ENCODE measurements around the gene MVK. TPM values are rescaled to one million over a fixed set of nuclear protein-coding genes. Genes with fewer than 3 reads are reported as not detected.

The MVK gene
- polyA plus RNA-seq, 2 donors, result 52.3 to 82.3 TPM

GRCh38 chr12:109630815-109631214, 57.2 kb downstream of the MVK start:
- no peaks in the 10 kb centered on the region for H3K27me3 ChIP-seq (ENCODE audit: control insufficient read depth in 1 of 2, insufficient read depth in 2 of 2, low read length in 2 of 2)
- H3K4me3 ChIP-seq (ENCODE audit: low read depth in 1 of 2, low read length in 2 of 2), result no peak overlapping the region
- 25 to 29% methylated on average over 13 of the region's 13 CpGs for WGBS, 2 donors

DNA sequence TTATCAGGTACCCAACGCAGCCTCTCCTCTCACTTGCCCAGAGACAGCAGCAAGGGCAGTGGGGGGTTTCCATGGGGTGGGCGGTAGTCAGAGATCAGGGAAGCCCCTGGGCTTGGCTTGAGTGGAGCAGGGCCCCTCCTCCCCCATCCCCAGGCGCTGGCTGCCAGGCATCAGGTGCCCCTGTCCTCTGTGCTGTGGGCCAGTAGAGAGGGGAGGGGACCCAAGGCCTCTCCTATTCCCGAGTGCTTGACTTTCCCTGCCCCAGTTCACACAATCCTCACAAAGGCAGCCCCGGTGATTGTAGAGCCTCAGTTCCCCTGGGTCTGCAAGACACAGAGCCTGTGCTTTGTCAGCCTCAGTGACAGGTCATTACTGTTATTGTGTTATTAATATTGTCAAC, 57.7 kb downstream of the MVK start:
- H3K27me3 ChIP-seq (ENCODE audit: control insufficient read depth in 1 of 2, insufficient read depth in 2 of 2, low read length in 2 of 2), result no peaks in the 10 kb centered on the region
- H3K27ac ChIP-seq (ENCODE audit: low read depth in 2 of 2, low read length in 1 of 2), result no peak overlapping the region
- peaks cover 2 to 5% of the 10 kb centered on the region in 2 donors for H3K9me3 ChIP-seq (ENCODE audit: control insufficient read depth in 2 of 2, insufficient read depth in 1 of 2, low read depth in 1 of 2, low read length in 1 of 2)
- H3K4me1 ChIP-seq (ENCODE audit: control insufficient read depth in 2 of 2, insufficient read depth in 2 of 2, low read length in 1 of 2), result no peaks in the 10 kb centered on the region
- H3K4me3 ChIP-seq (ENCODE audit: low read depth in 1 of 2, low read length in 2 of 2), result no peak overlapping the region
- H3K36me3 ChIP-seq (ENCODE audit: control insufficient read depth in 2 of 2, insufficient read depth in 2 of 2, low read length in 1 of 2), result no peaks in the 10 kb centered on the region
- WGBS, 2 donors, result 54 to 59% methylated on average over 5 of the region's 5 CpGs

More at GRCh38 chr12:109630815-109631214, 57.2 kb downstream of the MVK start:
- H3K9me3 ChIP-seq (ENCODE audit: control insufficient read depth in 2 of 2, insufficient read depth in 1 of 2, low read depth in 1 of 2, low read length in 1 of 2), result peaks cover 2 to 5% of the 10 kb centered on the region in 2 donors
- H3K27ac ChIP-seq (ENCODE audit: low read depth in 2 of 2, low read length in 1 of 2), result no peak overlapping the region
- no peaks in the 10 kb centered on the region for H3K36me3 ChIP-seq (ENCODE audit: control insufficient read depth in 2 of 2, insufficient read depth in 2 of 2, low read length in 1 of 2)
- no peaks in the 10 kb centered on the region for H3K4me1 ChIP-seq (ENCODE audit: control insufficient read depth in 2 of 2, insufficient read depth in 2 of 2, low read length in 1 of 2)

- Histone ChIP-seq H3K27me3 (ENCODE audit: control insufficient read depth in 1 of 2, insufficient read depth in 2 of 2, low read length in 2 of 2) (no peaks in the 10 kb centered on the region), H3K27ac (ENCODE audit: low read depth in 2 of 2, low read length in 1 of 2) (no peak overlapping the region), H3K9me3 (ENCODE audit: control insufficient read depth in 2 of 2, insufficient read depth in 1 of 2, low read depth in 1 of 2, low read length in 1 of 2) (peaks cover 0 to 5% of the 10 kb centered on the region in 2 donors), H3K4me1 (ENCODE audit: control insufficient read depth in 2 of 2, insufficient read depth in 2 of 2, low read length in 1 of 2) (no peaks in the 10 kb centered on the region), H3K4me3 (ENCODE audit: low read depth in 1 of 2, low read length in 2 of 2) (no peak overlapping the region), H3K36me3 (ENCODE audit: control insufficient read depth in 2 of 2, insufficient read depth in 2 of 2, low read length in 1 of 2) (no peaks in the 10 kb centered on the region)
- 89 to 91% methylated on average over 3 of the region's 3 CpGs for WGBS, 2 donors
Measured at GRCh38 chr12:109631751-109632150, 58.2 kb downstream of the MVK start.

DNA sequence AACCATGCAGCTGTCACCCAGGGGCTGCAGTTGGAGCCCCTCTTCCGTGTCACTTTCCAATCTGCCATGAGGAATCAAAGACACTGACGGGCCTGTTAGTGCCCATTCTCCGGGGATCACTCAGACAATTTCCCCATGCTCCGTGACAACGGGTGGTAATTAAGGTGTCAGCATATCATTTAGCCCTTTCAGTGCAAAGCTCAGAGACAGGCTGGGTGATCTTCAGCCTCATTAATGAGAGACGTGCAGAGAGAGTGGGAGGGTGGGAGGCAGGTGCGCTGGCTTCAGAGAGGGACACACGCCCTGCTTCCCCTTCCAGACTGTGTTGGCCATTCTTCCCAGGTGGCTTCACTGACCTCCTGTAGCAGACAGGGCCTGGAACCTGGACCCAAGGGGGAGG, 58.7 kb downstream of the MVK start:
- peaks cover 0 to 5% of the 10 kb centered on the region in 2 donors for H3K9me3 ChIP-seq (ENCODE audit: control insufficient read depth in 2 of 2, insufficient read depth in 1 of 2, low read depth in 1 of 2, low read length in 1 of 2)
- no peak overlapping the region for H3K27ac ChIP-seq (ENCODE audit: low read depth in 2 of 2, low read length in 1 of 2)
- no peaks in the 10 kb centered on the region for H3K4me1 ChIP-seq (ENCODE audit: control insufficient read depth in 2 of 2, insufficient read depth in 2 of 2, low read length in 1 of 2)
- WGBS, 2 donors, result 76 to 82% methylated on average over 8 of the region's 8 CpGs
- no peak overlapping the region for H3K4me3 ChIP-seq (ENCODE audit: low read depth in 1 of 2, low read length in 2 of 2)
- no peaks in the 10 kb centered on the region for H3K36me3 ChIP-seq (ENCODE audit: control insufficient read depth in 2 of 2, insufficient read depth in 2 of 2, low read length in 1 of 2)
- no peaks in the 10 kb centered on the region for H3K27me3 ChIP-seq (ENCODE audit: control insufficient read depth in 1 of 2, insufficient read depth in 2 of 2, low read length in 2 of 2)

DNA sequence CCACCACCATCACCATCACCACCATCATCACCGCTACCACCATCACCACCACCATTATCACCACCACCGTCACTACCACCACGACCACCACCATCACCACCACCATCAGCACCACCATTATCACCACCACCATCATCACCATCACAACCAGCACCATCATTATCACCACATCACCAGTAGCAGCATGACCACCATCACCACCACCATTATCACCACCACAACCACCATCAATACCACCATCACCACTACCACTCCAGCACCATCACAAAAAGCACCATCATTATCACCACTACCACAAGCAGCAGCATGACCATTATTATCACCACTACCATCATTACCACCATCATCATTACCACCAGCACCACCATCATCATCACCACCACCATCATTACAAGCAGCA, 62.1 kb downstream of the MVK start:
- peaks cover 0 to 5% of the 10 kb centered on the region in 2 donors for H3K9me3 ChIP-seq (ENCODE audit: control insufficient read depth in 2 of 2, insufficient read depth in 1 of 2, low read depth in 1 of 2, low read length in 1 of 2)
- WGBS, 2 donors, result 97% methylated on average over 3 of the region's 3 CpGs
- no peaks in the 10 kb centered on the region for H3K4me1 ChIP-seq (ENCODE audit: control insufficient read depth in 2 of 2, insufficient read depth in 2 of 2, low read length in 1 of 2)
- H3K27me3 ChIP-seq (ENCODE audit: control insufficient read depth in 1 of 2, insufficient read depth in 2 of 2, low read length in 2 of 2), result no peaks in the 10 kb centered on the region
- H3K4me3 ChIP-seq (ENCODE audit: low read depth in 1 of 2, low read length in 2 of 2), result no peak overlapping the region
- H3K36me3 ChIP-seq (ENCODE audit: control insufficient read depth in 2 of 2, insufficient read depth in 2 of 2, low read length in 1 of 2), result no peaks in the 10 kb centered on the region
- no peak overlapping the region for H3K27ac ChIP-seq (ENCODE audit: low read depth in 2 of 2, low read length in 1 of 2)

DNA sequence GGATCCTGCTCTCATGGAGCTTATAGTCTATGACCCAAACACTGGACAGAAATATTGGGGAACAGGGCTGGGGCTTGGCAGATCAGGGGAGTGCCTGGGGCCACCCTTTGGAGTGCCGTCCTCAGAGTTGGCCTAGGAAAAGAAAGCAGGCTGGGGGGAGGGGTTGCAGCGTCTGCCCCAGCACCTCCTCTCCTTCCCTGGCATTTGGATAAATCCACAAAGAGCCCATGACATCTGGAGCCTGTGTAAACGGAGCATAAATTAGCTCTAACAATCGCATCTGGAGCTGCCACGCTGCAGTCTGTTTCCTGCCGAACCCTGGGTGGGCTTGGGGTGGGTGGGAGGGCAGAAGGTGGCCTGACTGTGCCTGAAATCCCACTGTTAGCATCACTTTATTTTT, 63.8 kb downstream of the MVK start:
- Histone ChIP-seq H3K9me3 (ENCODE audit: control insufficient read depth in 2 of 2, insufficient read depth in 1 of 2, low read depth in 1 of 2, low read length in 1 of 2) (peaks cover 0 to 5% of the 10 kb centered on the region in 2 donors), H3K27ac (ENCODE audit: low read depth in 2 of 2, low read length in 1 of 2) (no peak overlapping the region), H3K4me3 (ENCODE audit: low read depth in 1 of 2, low read length in 2 of 2) (no peak overlapping the region), H3K4me1 (ENCODE audit: control insufficient read depth in 2 of 2, insufficient read depth in 2 of 2, low read length in 1 of 2) (no peaks in the 10 kb centered on the region), H3K36me3 (ENCODE audit: control insufficient read depth in 2 of 2, insufficient read depth in 2 of 2, low read length in 1 of 2) (no peaks in the 10 kb centered on the region), H3K27me3 (ENCODE audit: control insufficient read depth in 1 of 2, insufficient read depth in 2 of 2, low read length in 2 of 2) (no peaks in the 10 kb centered on the region)
- 10 to 18% methylated on average over 6 of the region's 6 CpGs for WGBS, 2 donors

DNA sequence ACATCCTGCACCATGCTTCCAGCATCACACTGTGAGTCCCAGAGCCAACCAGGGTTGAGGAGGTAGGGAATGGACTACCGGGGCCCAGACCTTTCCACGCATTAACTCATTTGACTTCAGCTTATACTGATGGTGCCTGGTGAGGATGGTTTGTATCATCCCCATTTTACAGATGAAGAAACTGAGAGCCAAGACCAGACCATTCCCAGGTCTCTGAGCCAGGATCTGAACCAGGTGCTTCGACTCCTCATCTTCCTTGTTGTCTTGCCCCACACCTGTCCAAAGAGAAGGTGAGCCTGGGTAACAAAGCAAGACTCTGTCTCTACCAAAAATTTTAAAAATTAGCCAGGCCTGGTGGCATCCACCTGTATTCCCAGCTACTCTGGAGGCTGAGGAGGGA, 64.4 kb downstream of the MVK start:
- peaks cover 0 to 5% of the 10 kb centered on the region in 2 donors for H3K9me3 ChIP-seq (ENCODE audit: control insufficient read depth in 2 of 2, insufficient read depth in 1 of 2, low read depth in 1 of 2, low read length in 1 of 2)
- no peaks in the 10 kb centered on the region for H3K4me1 ChIP-seq (ENCODE audit: control insufficient read depth in 2 of 2, insufficient read depth in 2 of 2, low read length in 1 of 2)
- H3K27me3 ChIP-seq (ENCODE audit: control insufficient read depth in 1 of 2, insufficient read depth in 2 of 2, low read length in 2 of 2), result no peaks in the 10 kb centered on the region
- H3K36me3 ChIP-seq (ENCODE audit: control insufficient read depth in 2 of 2, insufficient read depth in 2 of 2, low read length in 1 of 2), result no peaks in the 10 kb centered on the region
- 70 to 74% methylated on average over 3 of the region's 3 CpGs for WGBS, 2 donors
- H3K4me3 ChIP-seq (ENCODE audit: low read depth in 1 of 2, low read length in 2 of 2), result no peak overlapping the region
- no peak overlapping the region for H3K27ac ChIP-seq (ENCODE audit: low read depth in 2 of 2, low read length in 1 of 2)

DNA sequence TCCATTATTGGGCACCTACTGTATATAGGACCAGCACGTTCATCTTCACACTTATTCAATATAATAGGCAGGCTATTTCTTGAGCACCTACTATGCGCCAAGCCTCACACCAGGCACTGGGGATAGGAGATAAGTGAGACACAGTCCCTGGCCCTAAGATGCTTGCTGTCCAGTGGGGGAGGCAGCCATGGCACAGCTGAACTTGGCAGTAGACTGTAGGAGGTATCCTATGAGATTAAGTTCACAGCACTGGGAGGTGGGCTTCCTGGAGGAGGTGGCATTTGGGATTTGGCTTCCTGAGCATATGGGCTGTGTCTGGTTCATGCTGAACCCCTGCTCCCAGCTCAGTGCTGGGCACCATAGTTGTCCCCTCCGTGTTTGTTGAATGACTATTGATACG, 65.1 kb downstream of the MVK start:
- H3K4me3 ChIP-seq (ENCODE audit: low read depth in 1 of 2, low read length in 2 of 2), result no peak overlapping the region
- no peaks in the 10 kb centered on the region for H3K4me1 ChIP-seq (ENCODE audit: control insufficient read depth in 2 of 2, insufficient read depth in 2 of 2, low read length in 1 of 2)
- no peaks in the 10 kb centered on the region for H3K27me3 ChIP-seq (ENCODE audit: control insufficient read depth in 1 of 2, insufficient read depth in 2 of 2, low read length in 2 of 2)
- 82 to 86% methylated on average over 4 of the region's 4 CpGs for WGBS, 2 donors
- H3K27ac ChIP-seq (ENCODE audit: low read depth in 2 of 2, low read length in 1 of 2), result no peak overlapping the region
- peaks cover 0 to 5% of the 10 kb centered on the region in 2 donors for H3K9me3 ChIP-seq (ENCODE audit: control insufficient read depth in 2 of 2, insufficient read depth in 1 of 2, low read depth in 1 of 2, low read length in 1 of 2)
- H3K36me3 ChIP-seq (ENCODE audit: control insufficient read depth in 2 of 2, insufficient read depth in 2 of 2, low read length in 1 of 2), result no peaks in the 10 kb centered on the region

DNA sequence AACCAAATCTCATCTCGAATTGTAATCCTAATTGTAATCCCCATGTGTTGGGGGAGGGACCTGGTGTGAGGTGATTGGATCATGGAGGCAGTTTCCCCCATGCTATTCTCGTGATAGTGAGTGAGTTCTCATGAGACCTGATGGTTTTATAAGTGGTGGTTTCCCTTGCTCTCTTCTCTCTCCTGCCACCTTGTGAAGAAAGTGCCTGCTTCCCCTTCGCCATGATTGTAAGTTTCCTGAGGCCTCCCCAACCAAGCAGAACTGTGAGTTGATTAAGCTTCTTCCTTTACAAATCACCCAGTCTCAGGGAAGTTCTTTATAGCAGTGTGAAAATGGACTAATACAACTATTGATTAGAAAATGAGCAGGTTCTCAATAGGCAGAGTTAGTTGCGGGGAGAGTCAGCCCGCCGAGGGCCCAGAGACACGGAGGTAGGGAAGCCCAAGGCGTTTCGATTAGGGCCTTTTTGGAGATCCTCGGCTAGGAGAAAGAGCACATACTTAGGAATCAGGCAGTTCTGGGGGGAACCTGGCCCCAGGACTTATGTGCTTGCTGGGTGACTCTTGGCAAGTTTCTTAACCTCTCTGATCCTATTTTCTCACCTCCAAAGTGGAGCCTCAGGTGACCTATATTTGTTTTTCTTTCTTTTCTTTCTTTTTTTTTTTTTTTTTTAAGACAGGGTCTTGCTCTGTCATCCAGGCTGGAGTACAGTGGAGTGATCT, 65.7 kb downstream of the MVK start:
- peaks cover 0 to 5% of the 10 kb centered on the region in 2 donors for H3K9me3 ChIP-seq (ENCODE audit: control insufficient read depth in 2 of 2, insufficient read depth in 1 of 2, low read depth in 1 of 2, low read length in 1 of 2)
- H3K4me1 ChIP-seq (ENCODE audit: control insufficient read depth in 2 of 2, insufficient read depth in 2 of 2, low read length in 1 of 2), result no peaks in the 10 kb centered on the region
- H3K36me3 ChIP-seq (ENCODE audit: control insufficient read depth in 2 of 2, insufficient read depth in 2 of 2, low read length in 1 of 2), result no peaks in the 10 kb centered on the region
- WGBS, 2 donors, result 84 to 87% methylated on average over 10 of the region's 10 CpGs
- H3K27ac ChIP-seq (ENCODE audit: low read depth in 2 of 2, low read length in 1 of 2), result no peak overlapping the region
- no peak overlapping the region for H3K4me3 ChIP-seq (ENCODE audit: low read depth in 1 of 2, low read length in 2 of 2)
- no peaks in the 10 kb centered on the region for H3K27me3 ChIP-seq (ENCODE audit: control insufficient read depth in 1 of 2, insufficient read depth in 2 of 2, low read length in 2 of 2)

DNA sequence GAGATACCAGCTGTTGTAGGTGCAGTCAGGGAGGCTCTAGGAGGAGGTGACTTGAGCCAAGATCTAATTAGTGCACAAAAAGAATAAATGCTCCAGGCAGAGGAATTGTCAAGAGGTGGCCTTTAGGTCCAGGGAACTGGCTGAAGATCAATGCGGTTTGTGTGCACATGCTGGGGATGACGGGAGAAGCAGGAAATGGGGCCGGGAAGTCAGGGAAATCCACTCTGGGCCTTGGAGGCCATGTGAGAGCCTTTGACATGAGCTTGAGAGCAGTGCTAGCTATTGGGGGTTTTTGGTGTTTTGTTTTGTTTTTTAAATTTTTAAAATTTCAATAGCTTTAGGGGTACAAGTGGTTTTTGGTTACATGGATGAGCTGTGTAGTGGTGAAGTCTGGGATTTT, 67.4 kb downstream of the MVK start:
- 68 to 83% methylated on average over 3 of the region's 3 CpGs for WGBS, 2 donors
- Histone ChIP-seq H3K9me3 (ENCODE audit: control insufficient read depth in 2 of 2, insufficient read depth in 1 of 2, low read depth in 1 of 2, low read length in 1 of 2) (no peaks in the 10 kb centered on the region), H3K36me3 (ENCODE audit: control insufficient read depth in 2 of 2, insufficient read depth in 2 of 2, low read length in 1 of 2) (no peaks in the 10 kb centered on the region), H3K4me1 (ENCODE audit: control insufficient read depth in 2 of 2, insufficient read depth in 2 of 2, low read length in 1 of 2) (no peaks in the 10 kb centered on the region), H3K27me3 (ENCODE audit: control insufficient read depth in 1 of 2, insufficient read depth in 2 of 2, low read length in 2 of 2) (no peaks in the 10 kb centered on the region), H3K27ac (ENCODE audit: low read depth in 2 of 2, low read length in 1 of 2) (no peak overlapping the region), H3K4me3 (ENCODE audit: low read depth in 1 of 2, low read length in 2 of 2) (no peak overlapping the region)
